Central memory CD8-positive, alpha-beta T cell (primary cell): ENCODE measurements around the gene TBPL1.

Source experiments
- ATAC-seq: fragments of 150-1000 bp; cut with Tn5 transposase; replicated peaks from 2 replicates; pipeline ENCODE4 v1.10.0; 2022; ENCODE audit warnings: mild to moderate bottlenecking, moderate FRiP score, moderate number of reproducible peaks; ENCODE audit not compliant: poor library complexity, severe bottlenecking; ENCODE audit errors: extremely low read depth
- DNase-seq, 2 donors: peaks; one replicate each; pipeline ENCODE4 v3.0.0; 2021; ENCODE audit warnings: low spot score in 2 of 2
- H3K27ac Mint-ChIP-seq: one replicate; pipeline ENCODE4 v1.8.0; 2022; ENCODE audit warnings: low read depth, mild to moderate bottlenecking, moderate library complexity, mixed read lengths
- H3K27me3 Mint-ChIP-seq: one replicate; pipeline ENCODE4 v1.8.0; 2022; ENCODE audit warnings: mixed read lengths
- H3K36me3 Mint-ChIP-seq: one replicate; pipeline ENCODE4 v1.8.0; 2022; ENCODE audit warnings: mild to moderate bottlenecking, moderate library complexity, mixed read lengths; ENCODE audit not compliant: insufficient read depth
- H3K4me1 Mint-ChIP-seq: one replicate; pipeline ENCODE4 v1.8.0; 2022; ENCODE audit warnings: mixed read lengths
- H3K4me3 Mint-ChIP-seq: one replicate; pipeline ENCODE4 v1.8.0; 2022; ENCODE audit warnings: mild to moderate bottlenecking, moderate library complexity, mixed read lengths
- H3K9me3 Mint-ChIP-seq: one replicate; pipeline ENCODE4 v1.8.0; 2022; ENCODE audit warnings: mixed read lengths

TBPL1 gene

DNA sequence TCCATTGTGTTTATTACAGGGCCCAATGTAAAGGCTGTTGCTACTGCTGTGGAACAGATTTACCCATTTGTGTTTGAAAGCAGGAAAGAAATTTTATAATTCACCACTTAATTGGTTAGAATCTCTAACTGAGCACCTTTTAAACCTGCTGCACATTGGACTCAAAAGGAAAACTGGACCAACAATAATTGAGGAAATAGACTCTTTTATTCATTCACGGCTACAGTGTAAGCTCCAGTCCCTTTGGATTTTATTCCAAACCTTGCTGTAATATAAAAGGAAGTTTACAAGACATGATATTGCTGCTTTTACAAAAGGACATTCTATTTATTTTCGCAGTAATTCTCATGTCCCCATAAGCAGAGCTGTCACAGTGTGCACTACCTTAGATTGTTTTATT lies 33.9 kb downstream of the TBPL1 start:
- no peak for ATAC-seq
- Mint-ChIP-seq H3K36me3 (peaks cover 32% of the 10 kb centered on the region), H3K4me3 (no peak overlapping the region), H3K27ac (no peak overlapping the region), H3K4me1 (peaks cover 22% of the 10 kb centered on the region), H3K27me3 (no peaks in the 10 kb centered on the region), H3K9me3 (no peaks in the 10 kb centered on the region)
- DNase-seq = no peak

DNA sequence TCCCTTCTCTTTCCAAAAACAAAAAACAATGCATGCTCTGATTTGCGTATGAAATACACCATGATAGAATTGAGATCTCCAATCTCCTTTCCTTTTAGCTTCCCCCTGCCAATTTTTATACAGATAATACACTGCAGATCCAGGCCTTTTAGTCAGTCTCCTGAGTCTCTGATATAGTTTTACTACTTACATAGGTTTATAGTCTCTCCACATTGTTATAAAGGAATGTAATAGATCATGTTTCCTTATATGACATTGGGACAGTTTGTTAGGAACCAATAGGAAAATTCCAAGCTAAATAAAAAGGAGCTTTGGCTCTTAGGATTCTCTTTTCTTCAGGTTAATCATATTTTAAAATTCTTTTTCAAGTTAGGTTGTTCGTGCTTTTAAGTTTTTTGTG lies 36.5 kb downstream of the TBPL1 start:
- H3K27ac Mint-ChIP-seq = no peak overlapping the region
- DNase-seq (no peak), ATAC-seq (no peak)
- peaks cover 24% of the 10 kb centered on the region for H3K36me3 Mint-ChIP-seq
- peaks cover 8% of the 10 kb centered on the region for H3K4me1 Mint-ChIP-seq
- H3K4me3 Mint-ChIP-seq = no peak overlapping the region
- H3K9me3 Mint-ChIP-seq = no peaks in the 10 kb centered on the region
- H3K27me3 Mint-ChIP-seq = no peaks in the 10 kb centered on the region

DNA sequence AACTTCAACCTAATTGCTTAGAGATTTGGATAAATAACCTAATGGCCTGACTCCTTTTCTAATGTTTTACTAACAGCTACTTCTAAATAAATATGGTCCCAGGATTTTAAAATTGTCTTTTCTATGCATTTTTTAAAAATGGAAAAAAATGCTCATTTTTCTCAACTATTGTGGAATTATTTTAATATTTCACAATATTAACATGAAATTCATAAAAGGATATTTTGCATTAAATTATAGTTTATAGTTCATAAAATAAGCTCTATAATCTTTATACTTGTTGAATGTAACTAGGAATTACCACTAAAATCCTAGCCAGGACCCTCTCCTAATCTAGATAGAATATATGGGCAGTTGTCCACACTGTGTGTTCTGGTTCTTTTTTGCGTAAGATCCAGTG lies 37.3 kb downstream of the TBPL1 start:
- no peak overlapping the region for H3K27ac Mint-ChIP-seq
- peaks cover 20% of the 10 kb centered on the region for H3K36me3 Mint-ChIP-seq
- ATAC-seq = no peak
- no peaks in the 10 kb centered on the region for H3K9me3 Mint-ChIP-seq
- no peak overlapping the region for H3K4me3 Mint-ChIP-seq
- H3K4me1 Mint-ChIP-seq = peaks cover 8% of the 10 kb centered on the region
- no peaks in the 10 kb centered on the region for H3K27me3 Mint-ChIP-seq
- DNase-seq = no peak

DNA sequence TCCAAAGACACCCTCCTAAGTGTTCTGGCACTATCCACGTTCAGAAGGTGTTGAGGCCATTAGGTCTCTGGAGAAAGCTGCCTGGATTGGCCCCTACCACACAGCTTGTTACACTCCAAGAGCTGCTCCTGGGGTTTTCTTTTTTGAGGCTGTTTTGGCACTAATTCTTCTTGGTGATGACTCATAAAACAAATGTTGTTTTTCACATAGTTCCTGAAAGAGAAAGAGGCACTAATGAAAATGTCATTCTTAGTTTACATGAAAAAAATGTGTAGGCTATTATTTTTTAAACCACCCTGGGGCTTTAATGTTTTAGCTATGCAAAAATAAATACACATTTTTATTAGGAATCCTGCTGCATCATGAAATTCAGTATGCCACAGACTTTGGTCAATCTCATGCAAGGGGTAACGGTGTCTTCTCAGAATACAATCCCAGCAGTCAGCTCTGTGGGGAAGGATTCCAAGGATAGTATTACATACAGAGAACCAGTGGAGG lies 38.1 kb downstream of the TBPL1 start:
- Mint-ChIP-seq H3K4me1 (peaks cover under 1% of the 10 kb centered on the region), H3K9me3 (no peaks in the 10 kb centered on the region), H3K36me3 (peaks cover 16% of the 10 kb centered on the region), H3K27ac (no peak overlapping the region), H3K4me3 (no peak overlapping the region), H3K27me3 (no peaks in the 10 kb centered on the region)
- DNase-seq = no peak
- no peak for ATAC-seq

DNA sequence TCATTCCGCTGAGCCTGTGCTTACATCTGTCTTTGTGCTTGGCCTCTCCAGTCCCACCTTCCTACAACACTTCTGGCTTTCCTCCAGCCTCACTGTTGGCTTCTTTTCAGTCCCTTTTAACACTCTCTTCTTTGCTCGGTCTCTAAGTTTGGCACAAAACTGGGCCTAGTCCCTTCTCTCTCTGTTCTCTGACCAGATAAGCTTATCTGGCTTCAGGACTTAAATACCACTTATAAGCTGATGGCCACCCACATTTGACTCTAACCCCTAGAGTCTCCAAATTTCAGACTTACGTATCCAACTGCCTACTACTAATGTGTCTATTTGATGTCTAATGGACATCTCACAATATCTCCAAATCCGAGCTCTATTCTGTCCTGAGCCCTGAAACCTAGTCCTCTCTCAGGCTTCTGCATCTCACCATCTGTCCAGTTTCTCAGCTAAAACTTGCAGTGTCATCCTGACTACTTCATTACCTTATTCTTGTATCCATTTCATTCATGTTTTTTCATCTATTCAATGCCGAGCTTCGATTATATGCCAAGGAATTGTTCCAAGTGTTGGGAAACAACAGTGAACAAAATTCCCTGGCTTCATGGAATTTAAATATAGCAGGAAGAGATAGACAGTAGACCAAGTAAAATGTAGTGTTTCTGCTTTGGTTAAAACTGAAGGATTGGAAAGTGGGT lies 40.1 kb downstream of the TBPL1 start:
- DNase-seq (no peak), ATAC-seq (no peak)
- H3K4me3 Mint-ChIP-seq = no peak overlapping the region
- H3K27ac Mint-ChIP-seq = no peak overlapping the region
- no peaks in the 10 kb centered on the region for H3K4me1 Mint-ChIP-seq
- no peaks in the 10 kb centered on the region for H3K27me3 Mint-ChIP-seq
- H3K36me3 Mint-ChIP-seq = peaks cover 4% of the 10 kb centered on the region
- H3K9me3 Mint-ChIP-seq = no peaks in the 10 kb centered on the region

DNA sequence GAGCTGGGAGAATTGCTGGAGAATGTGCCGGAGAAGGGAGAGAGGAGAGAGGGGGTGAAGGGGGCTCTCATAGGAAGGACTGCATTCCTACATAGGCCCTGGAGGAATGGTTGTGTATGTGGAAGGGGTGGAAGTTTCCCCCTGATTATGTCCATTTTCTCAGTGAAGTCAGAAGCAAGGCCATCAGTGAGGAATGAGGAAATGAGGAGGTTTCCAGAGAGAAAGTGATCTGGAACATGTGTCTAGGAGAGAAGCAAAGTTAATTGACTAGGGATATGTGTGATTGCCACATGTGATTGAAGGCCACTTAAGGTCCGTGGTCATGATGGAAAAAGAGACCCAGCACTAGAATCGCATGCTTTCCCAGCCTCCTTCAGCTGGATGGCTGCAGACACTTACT lies 42.3 kb downstream of the TBPL1 start:
- H3K9me3 Mint-ChIP-seq = no peaks in the 10 kb centered on the region
- DNase-seq (no peak), ATAC-seq (no peak)
- no peaks in the 10 kb centered on the region for H3K27me3 Mint-ChIP-seq
- H3K27ac Mint-ChIP-seq = no peak overlapping the region
- H3K36me3 Mint-ChIP-seq = no peaks in the 10 kb centered on the region
- H3K4me1 Mint-ChIP-seq = no peaks in the 10 kb centered on the region
- H3K4me3 Mint-ChIP-seq = no peak overlapping the region

DNA sequence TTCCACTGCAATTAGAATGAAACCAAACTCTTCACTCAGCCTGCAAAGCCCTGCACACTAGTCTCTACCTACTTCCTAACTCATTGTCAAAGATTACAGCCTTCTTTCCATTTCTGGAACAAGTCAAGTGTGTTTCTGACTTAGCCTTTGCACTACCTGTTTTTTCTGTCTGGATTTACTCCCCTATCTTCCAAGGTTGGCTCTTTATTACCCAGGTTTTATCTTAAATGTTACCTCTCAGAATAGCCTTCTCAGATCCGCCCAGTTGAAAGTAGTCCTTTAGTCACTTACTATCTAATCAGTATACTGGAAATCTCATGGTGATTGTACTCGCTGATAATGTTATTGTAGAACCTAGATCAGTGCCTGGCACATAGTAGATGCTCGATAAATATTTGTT lies 42.7 kb downstream of the TBPL1 start:
- H3K4me1 Mint-ChIP-seq = no peaks in the 10 kb centered on the region
- ATAC-seq (no peak), DNase-seq (no peak)
- no peaks in the 10 kb centered on the region for H3K36me3 Mint-ChIP-seq
- no peaks in the 10 kb centered on the region for H3K9me3 Mint-ChIP-seq
- no peak overlapping the region for H3K27ac Mint-ChIP-seq
- H3K4me3 Mint-ChIP-seq = no peak overlapping the region
- H3K27me3 Mint-ChIP-seq = peaks cover 4% of the 10 kb centered on the region

DNA sequence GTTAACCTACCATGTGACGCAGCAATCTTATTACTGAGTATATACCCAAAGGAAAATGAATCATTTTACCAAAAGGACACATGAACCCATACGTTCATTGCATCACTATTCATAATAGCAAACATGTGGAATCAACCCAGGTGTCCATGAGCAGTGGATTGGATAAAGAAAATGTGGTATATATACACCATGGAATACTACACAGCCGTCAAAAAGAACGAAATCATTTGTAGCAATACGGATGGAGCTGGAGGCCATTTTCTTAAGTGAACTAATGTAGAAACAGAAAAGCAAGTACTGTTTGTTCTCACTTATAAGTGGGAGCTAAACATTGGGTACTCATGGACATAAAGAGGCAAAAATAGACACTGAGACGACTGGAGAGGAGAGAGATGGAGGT lies 44.2 kb downstream of the TBPL1 start:
- H3K27ac Mint-ChIP-seq = no peak overlapping the region
- H3K9me3 Mint-ChIP-seq = no peaks in the 10 kb centered on the region
- H3K4me1 Mint-ChIP-seq = no peaks in the 10 kb centered on the region
- H3K27me3 Mint-ChIP-seq = peaks cover 10% of the 10 kb centered on the region
- DNase-seq = no peak
- no peak for ATAC-seq
- no peak overlapping the region for H3K4me3 Mint-ChIP-seq
- no peaks in the 10 kb centered on the region for H3K36me3 Mint-ChIP-seq

DNA sequence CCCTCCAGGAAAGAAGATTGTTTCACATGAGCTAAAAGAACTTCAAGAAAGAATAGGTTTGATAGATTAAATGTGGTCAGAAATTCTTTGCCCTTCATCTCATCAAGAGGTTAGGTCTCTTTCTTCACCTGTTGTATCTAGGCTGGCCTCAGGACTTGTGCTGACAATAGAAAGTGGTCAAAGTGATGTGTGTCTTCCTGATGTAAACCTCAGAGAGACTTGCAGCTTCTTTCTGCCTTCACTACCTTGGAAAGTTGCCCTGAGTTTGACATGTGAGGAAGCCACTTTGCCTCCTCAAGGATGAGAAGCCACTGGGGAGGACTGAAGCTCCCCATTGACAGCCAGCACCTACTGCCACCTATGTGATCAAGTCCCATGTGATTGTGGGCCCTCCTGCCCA lies 46.3 kb downstream of the TBPL1 start:
- no peak for ATAC-seq
- Mint-ChIP-seq H3K4me3 (no peak overlapping the region), H3K4me1 (no peaks in the 10 kb centered on the region), H3K36me3 (no peaks in the 10 kb centered on the region), H3K27me3 (peaks cover 31% of the 10 kb centered on the region), H3K9me3 (no peaks in the 10 kb centered on the region), H3K27ac (no peak overlapping the region)
- DNase-seq = no peak

DNA sequence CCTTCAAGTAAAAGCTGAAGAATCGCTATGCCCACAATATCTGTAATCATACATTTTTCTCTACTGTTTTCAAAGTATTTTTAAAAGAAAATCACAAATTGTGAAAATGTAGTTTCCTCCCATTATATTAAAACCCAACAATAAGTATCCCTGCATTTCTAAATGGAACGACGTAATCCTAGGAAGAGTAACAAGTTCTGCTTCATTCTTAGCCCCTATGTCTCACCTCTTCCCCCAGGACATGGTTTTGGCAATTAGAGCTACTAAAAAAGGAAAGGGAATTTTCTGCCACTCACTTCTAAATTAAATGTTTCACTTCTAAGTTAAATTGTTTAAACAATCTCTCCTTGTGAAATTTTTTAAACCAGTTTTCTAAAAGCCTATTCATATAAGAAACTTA lies 47.4 kb downstream of the TBPL1 start:
- DNase-seq (no peak), ATAC-seq (no peak)

DNA sequence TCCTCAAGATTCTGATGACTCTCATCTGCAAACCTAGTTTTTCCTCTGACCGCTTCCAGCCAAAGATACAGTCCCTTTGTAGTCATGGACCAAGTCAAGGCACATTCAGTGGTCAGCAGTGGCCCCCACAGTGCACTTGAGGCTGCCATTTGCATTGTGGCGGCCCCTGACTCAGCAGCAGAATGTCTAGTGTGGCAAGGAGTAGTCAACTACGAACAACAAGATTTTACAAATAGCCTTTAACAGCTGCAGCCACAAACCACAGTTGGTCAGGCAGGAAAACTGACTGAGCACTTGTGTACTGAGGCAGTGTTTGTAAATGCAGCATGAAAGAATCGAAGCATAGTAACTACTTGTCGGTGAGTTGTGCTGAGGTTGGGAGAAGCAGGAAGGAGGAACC lies 49.8 kb downstream of the TBPL1 start:
- Mint-ChIP-seq H3K9me3 (no peaks in the 10 kb centered on the region), H3K27me3 (peaks cover 51% of the 10 kb centered on the region), H3K36me3 (peaks cover under 1% of the 10 kb centered on the region), H3K4me3 (no peak overlapping the region), H3K27ac (no peak overlapping the region), H3K4me1 (no peaks in the 10 kb centered on the region)
- no peak for ATAC-seq
- no peak for DNase-seq

More for the DNA sequence above, 47.4 kb downstream of the TBPL1 start:
- Mint-ChIP-seq H3K36me3 (no peaks in the 10 kb centered on the region), H3K27me3 (peaks cover 36% of the 10 kb centered on the region), H3K4me1 (no peaks in the 10 kb centered on the region), H3K4me3 (no peak overlapping the region), H3K27ac (no peak overlapping the region), H3K9me3 (no peaks in the 10 kb centered on the region)

DNA sequence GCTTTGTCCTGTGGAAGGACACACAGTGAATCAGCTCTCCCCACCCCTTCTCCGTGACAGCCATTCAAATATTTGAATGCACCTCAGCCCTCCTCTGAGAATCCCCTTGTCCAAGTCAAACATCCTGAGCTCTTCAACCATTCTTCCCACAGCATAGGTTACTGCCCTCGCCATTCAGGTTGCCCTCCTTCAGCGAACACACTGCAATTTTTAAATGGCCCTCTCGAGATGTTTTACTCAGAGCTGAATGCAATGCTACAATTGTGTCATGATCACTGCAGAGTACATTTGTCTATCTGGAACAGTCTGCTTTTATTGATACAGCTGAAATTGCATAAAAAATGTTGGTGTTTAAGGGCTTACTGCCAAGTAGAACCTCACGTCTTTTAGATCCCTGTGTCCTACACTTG lies 50.5 kb downstream of the TBPL1 start:
- no peak overlapping the region for H3K27ac Mint-ChIP-seq
- ATAC-seq (no peak), DNase-seq (no peak)
- peaks cover 1% of the 10 kb centered on the region for H3K36me3 Mint-ChIP-seq
- H3K9me3 Mint-ChIP-seq = no peaks in the 10 kb centered on the region
- H3K27me3 Mint-ChIP-seq = peaks cover 51% of the 10 kb centered on the region
- H3K4me3 Mint-ChIP-seq = no peak overlapping the region
- no peaks in the 10 kb centered on the region for H3K4me1 Mint-ChIP-seq

DNA sequence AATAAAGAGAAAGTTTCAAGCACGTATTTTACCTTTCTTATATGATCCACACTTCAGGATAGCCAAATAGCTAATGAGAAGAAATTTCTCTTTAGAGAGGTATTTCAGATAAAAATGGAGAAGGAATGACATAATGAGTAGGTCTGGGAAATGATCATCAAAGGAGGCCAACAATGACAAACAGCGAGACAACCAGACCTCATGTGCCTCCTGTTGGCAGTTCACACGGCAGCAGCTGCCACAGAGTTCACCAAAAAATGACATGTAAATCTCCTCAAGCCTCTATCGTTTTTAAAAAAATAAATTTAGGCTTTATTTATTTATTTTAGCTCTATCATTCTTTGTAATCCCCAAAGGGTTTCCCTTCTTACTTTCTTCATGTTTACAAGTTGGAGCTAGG lies 51.7 kb downstream of the TBPL1 start:
- ATAC-seq (no peak), DNase-seq (no peak)
- no peaks in the 10 kb centered on the region for H3K9me3 Mint-ChIP-seq
- no peak overlapping the region for H3K4me3 Mint-ChIP-seq
- no peak overlapping the region for H3K27ac Mint-ChIP-seq
- peaks cover 54% of the 10 kb centered on the region for H3K27me3 Mint-ChIP-seq
- H3K36me3 Mint-ChIP-seq = peaks cover 1% of the 10 kb centered on the region
- H3K4me1 Mint-ChIP-seq = no peaks in the 10 kb centered on the region
